ENCODE data around the gene JAKMIP2. TPM values are rescaled to one million over a fixed set of nuclear protein-coding genes. Genes with fewer than 3 reads are reported as not detected.

Gene JAKMIP2
- 3.0 and 7.1 TPM in 2 replicates for total RNA-seq

GRCh38 chr5:147782110-147783028, at the start of gene JAKMIP2:
Gene JAKMIP2 (minus strand): TSS chr5:147782728. CDS start chr5:147671806, 110,922 bp downstream.

GRCh38 chr5:147831465-147831864, 48.9 kb upstream of the JAKMIP2 start, which contains the start of gene SPINK1:
Gene SPINK1 (minus strand): TSS chr5:147831671. CDS start chr5:147831577, 94 bp downstream.

Other genes starting within 250 kb of the JAKMIP2 start
- 0.26 TPM in 1 of 2 replicates, not detected in the other for gene SPINK1, start 48.9 kb upstream of the JAKMIP2 start, total RNA-seq
- gene SCGB3A2, start 96.0 kb upstream of the JAKMIP2 start, total RNA-seq: not detected in 2 replicates
- 2.3 TPM in 1 of 2 replicates, not detected in the other for gene C5orf46, start 123.8 kb upstream of the JAKMIP2 start, total RNA-seq